Mammary epithelial cell (primary cell): ENCODE measurements around the gene CPHXL2.

Experiments
- EZH2 ChIP-seq: IDR thresholded peaks from 2 replicates; pipeline ENCODE4 v1.6.1; 2012; ENCODE audit warnings: low read length, inconsistent platforms, borderline replicate concordance
- TF ChIP-seq, protein P1 (sequence below), 2 donors: IDR thresholded peaks in 1 of 2; conservative IDR thresholded peaks in 1 of 2; 2 replicates each; pipeline ENCODE4 v1.5.1; 2011 to 2012; ENCODE audit warnings: inconsistent platforms in 2 of 2, low read length in 2 of 2, mild to moderate bottlenecking in 2 of 2, control low read depth in 1 of 2, low read depth in 1 of 2; ENCODE audit not compliant: insufficient read depth in 1 of 2; ENCODE audit errors: extremely low read depth in 1 of 2

DNA sequence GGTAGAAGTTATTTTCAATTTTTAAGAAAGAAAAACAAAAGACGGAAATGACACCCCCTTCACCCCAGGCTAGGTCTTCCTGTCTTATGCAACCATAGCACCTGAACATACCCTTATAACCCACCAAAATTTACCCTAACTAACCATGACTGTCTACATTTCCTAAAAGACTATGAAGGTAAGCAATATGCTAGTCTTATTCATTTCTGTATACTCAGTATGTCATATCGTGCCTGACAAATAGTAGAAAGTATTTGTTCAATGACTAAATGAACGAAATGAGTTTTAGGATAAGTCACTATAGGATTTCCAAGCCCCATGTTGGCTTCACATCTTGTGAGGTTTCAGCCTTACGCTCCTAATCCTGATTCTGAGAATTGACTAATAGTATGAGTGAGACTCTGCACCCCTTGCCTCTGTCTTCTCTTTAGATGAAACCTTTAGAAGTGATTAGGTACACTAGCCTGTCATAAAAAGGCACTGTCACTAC, 60.2 kb downstream of the CPHXL2 start:
- TF ChIP-seq, protein P1, sequence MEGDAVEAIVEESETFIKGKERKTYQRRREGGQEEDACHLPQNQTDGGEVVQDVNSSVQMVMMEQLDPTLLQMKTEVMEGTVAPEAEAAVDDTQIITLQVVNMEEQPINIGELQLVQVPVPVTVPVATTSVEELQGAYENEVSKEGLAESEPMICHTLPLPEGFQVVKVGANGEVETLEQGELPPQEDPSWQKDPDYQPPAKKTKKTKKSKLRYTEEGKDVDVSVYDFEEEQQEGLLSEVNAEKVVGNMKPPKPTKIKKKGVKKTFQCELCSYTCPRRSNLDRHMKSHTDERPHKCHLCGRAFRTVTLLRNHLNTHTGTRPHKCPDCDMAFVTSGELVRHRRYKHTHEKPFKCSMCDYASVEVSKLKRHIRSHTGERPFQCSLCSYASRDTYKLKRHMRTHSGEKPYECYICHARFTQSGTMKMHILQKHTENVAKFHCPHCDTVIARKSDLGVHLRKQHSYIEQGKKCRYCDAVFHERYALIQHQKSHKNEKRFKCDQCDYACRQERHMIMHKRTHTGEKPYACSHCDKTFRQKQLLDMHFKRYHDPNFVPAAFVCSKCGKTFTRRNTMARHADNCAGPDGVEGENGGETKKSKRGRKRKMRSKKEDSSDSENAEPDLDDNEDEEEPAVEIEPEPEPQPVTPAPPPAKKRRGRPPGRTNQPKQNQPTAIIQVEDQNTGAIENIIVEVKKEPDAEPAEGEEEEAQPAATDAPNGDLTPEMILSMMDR (conservative IDR thresholded peaks at IDR 0.05 in 1 of 2, IDR thresholded peaks at IDR 0.05 in 1 of 2; ENCODE audit: extremely low read depth in 1 of 2, insufficient read depth in 1 of 2, low read depth in 1 of 2, low read length in 2 of 2), result no peak
- TF ChIP-seq EZH2, result no peak
